Upper lobe of left lung (tissue), 4 donors: ENCODE results near the gene EFHD1.
"Not testable (repeated sequence)": the region's sequence is repeated elsewhere in the genome, so short reads cannot be mapped to it uniquely, and the experiment has no call there.

ENCODE experiments used
- EP300 ChIP-seq, 4 donors: sonication (generic); formaldehyde crosslinking; IDR thresholded peaks; one replicate each; pipeline ENCODE4 v1.5.1; 2017; ENCODE audit warnings: antibody characterized with exemption in 4 of 4, control low read depth in 2 of 4
- POLR2A ChIP-seq, 4 donors: fragments of 450-650 bp; IDR thresholded peaks; one replicate each; pipeline ENCODE4 v1.5.1; 2016 to 2017; ENCODE audit warnings: antibody characterized with exemption in 4 of 4, mild to moderate bottlenecking in 2 of 4
- TF ChIP-seq, protein P1 (sequence below), 6 experiments: fragments of 450-650 bp in 4 of 6; fragments of 200-600 bp in 2 of 6; sonication (generic) in 2 of 6; IDR thresholded peaks; one replicate each; pipeline ENCODE4 v1.5.1; 2016 to 2019; ENCODE audit warnings: antibody characterized with exemption in 6 of 6

DNA sequence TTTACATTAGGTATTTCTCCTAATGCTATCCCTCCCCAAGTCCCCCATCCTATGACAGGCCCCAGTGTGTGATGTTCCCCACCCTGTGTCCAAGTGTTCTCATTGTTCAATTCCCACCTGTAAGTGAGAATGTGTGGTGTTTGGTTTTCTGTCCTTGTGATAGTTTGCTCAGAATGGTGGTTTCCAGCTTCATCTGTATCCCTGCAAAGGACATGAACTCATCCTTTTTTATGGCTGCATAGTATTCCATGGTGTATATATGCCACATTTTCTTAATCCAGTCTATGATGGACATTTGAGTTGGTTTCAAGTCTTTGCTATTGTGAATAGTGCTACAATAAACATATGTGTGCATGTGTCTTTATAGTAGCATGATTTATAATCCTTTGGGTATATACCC, 86.7 kb downstream of the EFHD1 start:
- not testable (repeated sequence) for TF ChIP-seq POLR2A, EP300 (IDR thresholded peaks at IDR 0.05)
- TF ChIP-seq, protein P1, sequence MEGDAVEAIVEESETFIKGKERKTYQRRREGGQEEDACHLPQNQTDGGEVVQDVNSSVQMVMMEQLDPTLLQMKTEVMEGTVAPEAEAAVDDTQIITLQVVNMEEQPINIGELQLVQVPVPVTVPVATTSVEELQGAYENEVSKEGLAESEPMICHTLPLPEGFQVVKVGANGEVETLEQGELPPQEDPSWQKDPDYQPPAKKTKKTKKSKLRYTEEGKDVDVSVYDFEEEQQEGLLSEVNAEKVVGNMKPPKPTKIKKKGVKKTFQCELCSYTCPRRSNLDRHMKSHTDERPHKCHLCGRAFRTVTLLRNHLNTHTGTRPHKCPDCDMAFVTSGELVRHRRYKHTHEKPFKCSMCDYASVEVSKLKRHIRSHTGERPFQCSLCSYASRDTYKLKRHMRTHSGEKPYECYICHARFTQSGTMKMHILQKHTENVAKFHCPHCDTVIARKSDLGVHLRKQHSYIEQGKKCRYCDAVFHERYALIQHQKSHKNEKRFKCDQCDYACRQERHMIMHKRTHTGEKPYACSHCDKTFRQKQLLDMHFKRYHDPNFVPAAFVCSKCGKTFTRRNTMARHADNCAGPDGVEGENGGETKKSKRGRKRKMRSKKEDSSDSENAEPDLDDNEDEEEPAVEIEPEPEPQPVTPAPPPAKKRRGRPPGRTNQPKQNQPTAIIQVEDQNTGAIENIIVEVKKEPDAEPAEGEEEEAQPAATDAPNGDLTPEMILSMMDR (IDR thresholded peaks at IDR 0.05) = not testable (repeated sequence)
